HG03520 (cell line): Measurements from ENCODE around the gene ZYX.
"Not testable (repeated sequence)": the region's sequence is repeated elsewhere in the genome, so short reads cannot be mapped to it uniquely, and the experiment has no call there.

Experiments
- ATAC-seq: cut with Tn5 transposase; IDR thresholded peaks from one replicate; pipeline ENCODE4 v1.9.1; 2021; ENCODE audit warnings: mild to moderate bottlenecking, moderate library complexity; ENCODE audit not compliant: unreplicated experiment

The ZYX gene

DNA sequence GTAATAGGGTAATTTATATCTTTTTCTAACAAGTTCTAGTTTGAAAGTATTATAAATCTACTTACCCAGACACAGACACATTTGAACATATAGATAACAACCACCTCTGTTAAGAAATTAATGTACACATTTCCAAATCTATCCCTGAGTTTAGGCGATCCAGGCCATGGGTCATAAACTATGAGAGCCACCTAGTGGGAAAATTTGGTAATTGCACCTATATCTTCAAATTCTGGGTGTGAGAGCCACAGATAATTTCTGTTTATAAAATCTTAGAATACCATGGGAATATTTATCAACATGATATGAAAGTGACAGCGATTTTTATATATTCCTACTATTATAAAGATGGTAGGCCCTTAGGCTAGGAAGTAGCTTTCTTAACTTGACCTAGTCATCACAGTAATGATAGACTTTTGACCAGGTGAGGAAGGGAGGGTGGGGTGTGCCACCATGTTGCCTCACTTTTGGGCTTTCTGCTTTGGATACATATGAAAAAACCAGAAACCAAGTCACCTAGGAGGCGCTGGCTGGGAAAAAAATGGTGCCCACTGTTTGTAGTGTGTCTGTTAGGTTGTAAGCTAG is 35.5 kb downstream of the ZYX start:
- ATAC-seq = no peak

DNA sequence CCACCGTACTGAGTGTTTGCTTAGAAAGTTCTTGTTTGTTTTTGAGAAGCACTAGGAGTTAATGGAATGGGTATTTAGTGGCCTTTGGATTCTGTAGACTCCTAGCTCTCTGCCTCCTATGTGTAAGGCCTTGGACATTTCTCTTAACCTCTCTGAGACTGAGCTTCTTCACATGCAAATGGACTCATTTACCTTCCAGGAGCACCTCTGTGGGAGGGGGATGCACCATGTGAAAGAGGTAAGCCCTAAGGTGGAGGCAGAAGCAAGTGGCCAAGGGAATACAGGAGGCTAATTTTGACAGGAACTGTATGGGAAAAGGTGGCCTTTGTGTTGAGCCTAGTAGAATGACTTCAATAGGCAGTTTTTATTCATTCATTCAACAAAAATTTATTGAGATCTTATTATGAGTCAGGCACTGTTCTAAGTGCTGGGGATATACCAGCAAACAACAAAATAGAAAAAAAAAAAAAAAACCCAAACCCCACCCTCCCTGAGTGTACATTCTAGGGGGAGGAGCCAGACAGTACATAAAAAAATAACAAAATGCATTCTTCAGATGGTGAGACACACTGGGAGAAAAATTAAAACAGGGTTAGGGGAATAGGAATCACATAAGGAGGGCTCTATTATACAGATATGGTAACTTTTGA is 36.7 kb downstream of the ZYX start:
- ATAC-seq = no peak

DNA sequence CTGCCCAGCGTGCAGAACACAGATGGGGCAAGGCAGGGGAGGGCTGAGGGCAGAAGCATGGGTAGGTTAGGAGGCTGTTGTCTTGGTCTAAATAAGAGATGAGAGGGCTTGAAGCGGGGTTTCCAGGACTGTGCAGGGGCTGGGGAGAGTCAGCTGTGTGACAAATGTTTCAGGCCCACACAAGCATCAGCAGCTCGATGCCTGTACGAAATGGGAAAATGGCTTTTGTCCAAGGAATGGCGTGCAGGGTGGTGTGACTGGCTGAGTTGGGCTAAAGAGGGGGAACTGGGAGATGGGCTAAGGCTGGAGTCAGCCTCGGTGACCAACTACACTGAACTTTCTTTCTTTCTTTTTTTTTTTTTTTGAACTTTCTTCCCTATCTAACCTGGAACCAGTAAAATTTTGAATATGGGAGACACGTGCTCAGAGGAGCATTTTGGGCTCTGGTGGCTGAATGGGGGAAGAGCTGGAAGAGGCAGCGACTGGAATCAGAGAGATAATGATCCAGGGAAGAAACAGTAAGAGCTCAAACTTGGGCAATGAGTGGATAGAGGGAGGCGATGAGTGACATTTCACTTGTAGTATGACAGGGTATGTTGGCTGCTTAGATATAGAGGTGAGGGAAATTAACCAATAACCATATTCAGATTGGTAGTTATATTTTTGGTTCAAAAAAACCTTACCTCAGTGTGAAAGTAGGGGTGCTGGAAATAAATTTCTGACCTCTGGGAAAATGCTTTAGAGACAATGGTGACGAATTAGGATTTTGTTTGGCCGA is 37.7 kb downstream of the ZYX start:
- ATAC-seq = no peak

DNA sequence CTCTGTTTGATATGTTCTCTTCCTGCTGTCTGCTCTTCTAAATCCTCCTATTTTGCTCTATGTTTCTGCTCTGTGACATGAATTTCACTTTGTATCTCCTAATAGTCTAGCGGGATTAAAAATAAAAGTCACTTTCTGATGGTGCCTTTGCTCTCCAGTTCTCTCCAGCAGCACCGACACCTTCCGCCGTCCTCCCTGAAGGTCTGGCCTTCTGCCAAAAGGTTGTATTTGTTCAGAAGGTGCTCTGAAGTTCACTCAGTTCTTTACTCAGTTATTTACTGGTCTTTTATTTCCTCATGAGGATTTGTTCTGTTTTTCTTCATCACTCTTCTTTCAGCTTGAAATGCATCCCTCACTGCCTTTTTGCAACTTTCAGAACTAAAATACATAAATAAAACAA is 38.7 kb downstream of the ZYX start:
- no peak for ATAC-seq

DNA sequence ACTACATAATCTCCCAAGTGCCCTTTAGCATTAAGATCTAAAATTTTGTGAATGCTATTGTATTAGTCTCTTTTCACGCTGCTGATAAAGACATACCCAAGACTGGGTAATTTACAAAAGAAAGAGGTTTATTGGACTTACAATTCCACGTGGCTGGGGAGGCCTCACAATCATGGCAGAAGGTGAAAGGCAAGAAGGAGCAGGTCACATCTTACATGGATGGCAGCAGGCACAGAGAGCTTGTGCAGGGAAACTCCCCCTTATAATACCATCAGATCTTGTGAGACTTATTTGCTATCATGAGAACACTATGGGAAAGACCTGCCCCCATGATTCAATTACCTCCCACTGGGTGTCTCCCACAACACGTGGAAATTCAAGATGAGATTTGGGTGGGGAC is 39.5 kb downstream of the ZYX start:
- not testable (repeated sequence) for ATAC-seq

DNA sequence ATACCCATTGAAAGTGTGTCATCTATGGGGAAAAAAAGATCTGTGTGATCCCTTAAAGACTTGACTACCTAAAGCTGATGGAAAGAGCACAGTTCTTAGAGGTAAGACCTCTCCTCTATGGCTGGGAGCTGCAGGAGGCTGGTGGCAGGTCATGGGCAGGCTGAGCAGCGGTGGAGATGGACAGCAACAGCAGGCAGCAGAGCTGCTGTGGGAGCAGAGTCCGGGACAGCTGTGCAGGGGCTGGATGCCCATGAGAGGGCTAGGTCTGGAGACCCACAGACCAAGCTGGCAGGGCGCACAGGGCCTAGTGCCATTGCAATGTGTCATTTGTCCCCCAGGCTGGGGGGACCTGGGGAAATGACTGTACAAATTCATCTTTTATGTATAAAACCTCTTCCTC is 40.9 kb downstream of the ZYX start:
- ATAC-seq = no peak

DNA sequence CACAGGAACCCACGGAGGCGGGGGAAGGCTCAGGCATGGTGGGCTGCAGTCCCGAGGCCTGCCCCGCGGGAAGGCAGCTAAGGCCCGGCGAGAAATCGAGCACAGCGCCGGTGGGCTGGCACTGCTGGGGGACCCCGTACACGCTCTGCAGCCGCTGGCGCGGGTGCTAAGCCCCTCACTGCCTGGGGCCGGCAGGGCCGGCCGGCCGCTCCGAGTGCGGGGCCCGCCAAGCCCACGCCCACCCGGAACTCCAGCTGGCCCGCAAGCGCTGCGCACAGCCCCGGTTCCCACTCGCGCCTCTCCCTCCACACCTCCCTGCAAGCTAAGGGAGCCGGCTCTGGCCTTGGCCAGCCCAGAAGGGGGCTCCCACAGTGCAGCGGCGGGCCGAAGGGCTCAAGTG is 43.3 kb downstream of the ZYX start:
- not testable (repeated sequence) for ATAC-seq

DNA sequence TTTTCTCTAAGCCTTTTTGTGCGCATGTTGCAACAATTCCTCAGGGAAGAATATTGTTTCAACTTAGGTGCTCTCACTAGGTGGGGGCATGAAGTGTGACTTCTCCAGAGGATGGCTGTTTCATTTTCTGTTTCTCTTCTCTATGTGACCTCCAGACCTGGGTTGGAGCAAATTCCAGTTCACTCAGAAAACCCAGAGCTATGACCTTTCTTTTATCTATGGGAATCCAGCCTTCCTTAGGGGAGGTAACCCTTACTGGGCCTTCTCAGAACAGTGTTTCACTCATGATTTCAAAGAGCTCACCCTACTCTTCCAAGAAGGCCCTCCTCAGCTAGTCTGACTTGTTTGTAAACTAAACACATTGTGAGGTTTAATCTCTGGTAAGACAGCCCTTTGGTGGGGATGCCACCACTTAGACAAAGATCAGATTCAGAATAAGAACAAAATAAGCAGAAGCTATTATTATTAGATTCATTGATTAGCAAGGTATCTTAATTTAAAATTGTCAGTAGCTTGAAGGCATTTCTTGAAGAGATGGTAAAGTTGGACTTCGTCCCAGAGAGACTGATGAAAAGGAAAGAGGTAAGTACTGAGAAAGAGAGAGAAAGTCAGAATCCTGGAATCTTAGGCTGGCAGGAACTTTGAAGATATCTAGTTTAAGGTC is 45.5 kb downstream of the ZYX start:
- no peak for ATAC-seq

DNA sequence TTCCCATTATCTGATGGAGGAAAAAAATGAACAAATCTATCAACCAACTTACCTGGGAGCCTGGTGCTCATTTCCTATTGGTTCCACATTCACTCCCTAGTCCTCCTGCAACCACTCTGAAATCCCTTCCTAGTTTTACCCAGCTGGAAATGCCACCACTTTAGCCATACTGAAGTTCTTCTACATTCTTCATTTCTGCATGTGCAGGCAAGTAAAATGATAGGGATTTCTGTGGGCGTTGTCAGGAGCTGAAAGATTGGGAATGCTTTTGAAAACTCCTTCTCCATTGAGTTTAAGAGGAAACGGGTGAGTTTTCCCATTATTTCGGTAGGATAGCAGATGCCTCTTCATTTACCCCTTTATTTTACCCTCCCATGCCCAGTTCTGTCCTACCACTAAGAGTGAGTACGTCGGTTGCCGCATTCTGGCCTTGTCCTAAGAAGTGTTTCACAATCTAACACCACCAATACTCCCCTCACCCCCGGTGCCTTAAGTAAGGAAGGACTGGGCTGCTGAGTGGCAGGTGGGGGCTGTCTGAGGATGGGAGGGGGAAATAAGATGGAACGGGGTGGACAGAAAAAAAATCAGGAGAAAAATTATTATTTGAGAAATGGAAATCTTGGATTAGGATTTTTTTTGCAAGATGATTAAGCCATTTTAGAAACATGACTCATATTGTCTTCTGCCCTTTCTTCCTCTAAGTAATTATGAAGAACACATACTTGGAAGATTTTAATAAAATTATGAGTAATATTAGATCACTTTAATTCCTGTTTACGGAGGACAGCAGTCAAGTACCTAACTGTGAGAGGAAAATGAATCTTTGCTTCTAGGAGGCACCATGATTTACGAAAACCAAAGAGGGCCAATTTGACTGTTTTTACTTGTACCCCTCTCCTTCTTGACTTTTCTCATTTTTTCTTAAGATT is 48.9 kb downstream of the ZYX start:
- no peak for ATAC-seq

DNA sequence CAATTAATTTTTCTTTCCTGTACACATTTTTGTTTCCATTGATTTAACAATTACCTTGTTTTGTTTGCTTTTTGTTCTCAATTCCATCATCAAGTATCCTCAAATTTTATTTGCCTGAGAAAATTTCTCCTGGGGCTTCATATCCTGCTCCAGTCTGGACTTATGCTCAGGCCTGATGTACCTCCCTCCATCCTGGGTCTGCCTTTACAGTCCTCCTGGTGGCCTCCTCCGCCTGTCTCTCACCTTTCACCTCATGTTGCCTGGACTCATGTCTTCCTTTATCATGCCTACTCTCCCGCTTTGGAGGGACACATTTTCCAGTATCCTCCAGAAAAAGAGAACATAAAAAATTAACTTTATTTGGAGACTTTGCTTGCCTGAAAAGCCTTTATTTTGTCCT is 50.0 kb downstream of the ZYX start:
- ATAC-seq = no peak

DNA sequence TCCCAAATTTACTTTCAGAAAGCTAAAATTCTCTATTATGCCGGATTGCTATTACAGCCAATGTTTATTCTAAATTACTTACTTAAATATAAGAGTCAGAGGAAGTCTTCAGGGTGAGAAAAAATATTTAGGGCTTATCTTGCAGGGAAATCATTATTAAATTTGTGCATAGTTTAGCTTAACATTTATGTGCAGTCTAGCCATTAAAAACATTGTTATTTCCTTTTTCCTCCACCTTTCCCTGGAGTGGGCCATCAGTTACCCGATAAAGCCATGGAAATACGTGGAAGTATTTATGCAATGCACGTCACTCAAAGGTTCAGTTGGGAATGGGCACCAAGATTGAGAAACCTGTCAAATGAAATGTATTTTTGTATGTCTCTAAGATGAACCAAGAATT is 52.6 kb downstream of the ZYX start:
- ATAC-seq = no peak

DNA sequence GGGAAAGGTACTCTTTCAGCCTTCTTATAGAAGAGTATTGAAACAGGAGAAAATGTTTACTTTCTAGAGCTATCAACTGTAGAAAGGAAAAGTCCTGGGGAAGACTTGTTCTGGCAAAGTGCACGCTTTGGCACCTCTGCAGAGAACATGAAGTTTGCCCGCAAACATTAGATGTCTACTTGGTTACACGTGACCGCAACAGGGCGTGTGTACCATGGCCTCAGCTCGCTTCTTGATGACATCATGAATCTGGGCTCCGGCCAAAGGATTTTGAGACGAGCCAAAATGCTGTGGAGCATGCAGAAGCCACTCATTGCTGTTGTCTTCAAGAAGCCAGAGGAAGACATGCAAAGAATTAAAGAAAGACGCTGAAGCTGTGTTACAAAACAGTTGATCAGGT is 53.5 kb downstream of the ZYX start:
- no peak for ATAC-seq

DNA sequence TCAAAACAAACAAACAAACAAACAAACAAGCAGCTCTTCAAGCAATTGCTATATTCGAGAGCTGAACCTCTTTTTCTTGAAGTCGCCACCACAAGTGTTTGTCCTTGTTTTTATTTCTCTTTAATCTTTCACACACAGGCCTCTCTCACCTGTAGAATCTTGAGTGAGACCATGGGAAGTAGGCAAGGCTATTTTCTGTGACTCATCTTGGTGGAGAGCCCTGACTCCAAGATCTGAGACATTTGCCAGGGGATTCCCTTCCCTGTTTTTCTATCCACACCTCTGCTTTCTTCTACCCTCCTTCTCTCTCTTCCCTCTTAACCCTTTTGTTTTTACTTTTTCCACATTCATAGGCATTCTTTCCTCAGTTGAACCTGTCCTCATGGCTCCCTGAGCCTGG is 54.1 kb downstream of the ZYX start:
- ATAC-seq = no peak

DNA sequence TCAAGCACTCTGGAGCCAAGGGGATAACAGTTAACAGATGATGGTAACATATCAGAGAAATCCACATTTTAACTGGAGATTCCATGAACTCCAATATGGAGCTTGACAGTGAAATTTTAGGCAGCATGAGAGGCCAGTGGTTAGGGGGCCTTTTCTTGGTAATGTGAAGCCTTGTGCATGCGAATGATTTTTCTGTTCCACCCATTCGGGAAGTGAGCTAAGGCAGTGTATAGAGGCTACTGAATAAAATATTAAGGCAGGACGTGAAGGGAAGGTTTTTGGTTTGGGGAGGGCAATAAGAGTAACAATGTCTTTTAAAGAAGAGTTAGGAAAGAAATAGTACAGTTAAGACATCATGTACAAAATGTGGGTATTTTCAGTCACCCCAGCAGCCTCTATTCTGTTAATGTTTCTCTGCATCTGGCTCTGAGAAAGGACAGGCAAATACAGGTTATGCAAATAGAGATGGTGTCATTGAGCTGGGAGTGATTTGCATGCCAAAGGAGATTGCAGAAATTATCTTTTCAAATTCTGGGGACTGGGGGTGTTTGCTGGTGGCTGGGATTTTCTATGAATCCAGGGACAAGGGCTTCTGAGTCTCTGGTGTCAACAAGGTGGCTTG is 55.3 kb downstream of the ZYX start:
- peak; percentile 91 for ATAC-seq

DNA sequence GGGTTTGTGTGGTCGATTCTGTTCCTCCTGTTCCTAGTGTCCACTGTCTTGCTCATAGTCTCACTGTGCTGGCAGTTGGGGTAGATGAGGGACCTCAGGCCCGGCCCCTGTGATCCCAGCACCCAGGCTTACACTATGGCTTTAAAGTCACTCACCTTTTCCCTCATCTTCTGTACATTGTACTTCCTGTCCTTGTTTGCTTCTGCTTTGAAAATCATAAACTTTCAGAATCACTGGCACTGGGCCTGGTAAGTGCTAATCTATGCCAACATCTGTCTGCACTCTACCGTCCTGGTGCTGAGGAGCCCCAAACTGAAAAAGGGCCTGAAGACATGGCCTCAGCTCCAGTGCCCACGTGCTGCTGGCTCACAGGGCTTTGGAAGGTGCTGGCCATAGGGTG is 56.4 kb downstream of the ZYX start:
- no peak for ATAC-seq

DNA sequence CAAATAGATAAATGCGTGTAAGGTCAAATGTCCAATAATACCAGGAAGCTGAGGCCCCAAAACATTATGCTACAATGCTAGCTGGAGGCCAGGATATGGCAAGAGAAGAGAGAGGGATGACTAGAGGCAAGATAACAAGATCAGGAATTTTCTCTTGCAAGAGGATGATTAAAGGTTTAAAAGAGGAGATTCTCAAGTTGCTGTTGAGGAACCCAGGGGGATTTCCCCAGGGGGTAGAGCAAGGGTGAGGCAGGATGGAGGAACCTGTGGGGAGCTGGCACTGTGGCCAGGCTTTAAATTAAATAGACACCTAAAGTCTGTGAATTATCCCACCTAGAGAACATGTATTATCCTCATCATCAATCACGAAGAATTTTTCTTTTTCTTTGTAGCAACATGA is 58.7 kb downstream of the ZYX start:
- no peak for ATAC-seq
